GM23338 (cell line): Measurements from ENCODE around the gene KCNQ5. TPM values are rescaled to one million over a fixed set of nuclear protein-coding genes. Genes with fewer than 3 reads are reported as not detected.

Source experiments
- ATAC-seq: fragments of 200-7000 bp; cut with Tn5 transposase; 3 replicates; pipeline ENCODE4 v1.9.1; 2020
- DNase-seq: peaks from one replicate; pipeline ENCODE4 v3.0.0-alpha.2; 2015; ENCODE audit warnings: low spot score
- H2AFZ ChIP-seq: fragments of 200-600 bp; sonication (generic); 2 replicates; pipeline ENCODE4 v1.8.0; 2016; ENCODE audit warnings: antibody characterized with exemption, mild to moderate bottlenecking, moderate library complexity
- H3F3A ChIP-seq: fragments of 200-600 bp; sonication (generic); replicated peaks from 2 replicates; pipeline ENCODE4 v1.8.0; 2017; ENCODE audit warnings: antibody characterized with exemption, mixed run types, low read depth
- H3K27ac ChIP-seq: fragments of 200-600 bp; sonication (generic); 2 replicates; pipeline ENCODE4 v1.6.1; 2016; ENCODE audit warnings: low read depth
- H3K27me3 ChIP-seq: fragments of 200-600 bp; sonication (generic); 2 replicates; pipeline ENCODE4 v1.8.0; 2016; ENCODE audit warnings: mild to moderate bottlenecking, mixed run types, moderate library complexity; ENCODE audit not compliant: insufficient read depth
- H3K36me3 ChIP-seq: fragments of 200-600 bp; sonication (generic); 2 replicates; pipeline ENCODE4 v1.8.0; 2016; ENCODE audit warnings: mild to moderate bottlenecking; ENCODE audit not compliant: insufficient read depth
- H3K4me1 ChIP-seq: fragments of 200-600 bp; sonication (generic); 2 replicates; pipeline ENCODE4 v1.8.0; 2016; ENCODE audit warnings: mild to moderate bottlenecking, moderate library complexity; ENCODE audit not compliant: insufficient read depth
- H3K4me2 ChIP-seq: fragments of 200-600 bp; sonication (generic); 2 replicates; pipeline ENCODE4 v1.7.1; 2017; ENCODE audit warnings: mixed run types
- H3K4me3 ChIP-seq: fragments of 200-600 bp; sonication (generic); 2 replicates; pipeline ENCODE4 v1.6.1; 2016; ENCODE audit warnings: mixed run types
- H3K79me2 ChIP-seq: fragments of 200-600 bp; sonication (generic); replicated peaks from 2 replicates; pipeline ENCODE4 v1.8.0; 2017; ENCODE audit warnings: mild to moderate bottlenecking; ENCODE audit not compliant: insufficient read depth
- H3K9me2 ChIP-seq: fragments of 200-600 bp; sonication (generic); 2 replicates; pipeline ENCODE4 v1.8.0; 2017; ENCODE audit not compliant: insufficient read depth
- H4K20me1 ChIP-seq: fragments of 200-600 bp; sonication (generic); replicated peaks from 2 replicates; pipeline ENCODE4 v1.8.0; 2017; ENCODE audit warnings: mild to moderate bottlenecking; ENCODE audit not compliant: insufficient read depth
- H3K27ac Mint-ChIP-seq: 2 replicates; pipeline ENCODE4 v1.8.0; 2020; ENCODE audit warnings: inconsistent platforms, mild to moderate bottlenecking, moderate library complexity, mixed read lengths
- H3K27me3 Mint-ChIP-seq: 3 replicates; pipeline ENCODE4 v1.8.0; 2022; ENCODE audit warnings: low read depth, mild to moderate bottlenecking, moderate library complexity, mixed read lengths, inconsistent platforms; ENCODE audit not compliant: insufficient read depth, poor library complexity
- H3K36me3 Mint-ChIP-seq: 3 replicates; pipeline ENCODE4 v1.8.0; 2021; ENCODE audit warnings: low read depth, mild to moderate bottlenecking, inconsistent platforms, moderate library complexity, mixed read lengths
- H3K4me1 Mint-ChIP-seq: 3 replicates; pipeline ENCODE4 v1.8.0; 2020; ENCODE audit warnings: mild to moderate bottlenecking, inconsistent platforms, mixed read lengths
- H3K4me3 Mint-ChIP-seq: 3 replicates; pipeline ENCODE4 v1.8.0; 2021; ENCODE audit warnings: moderate library complexity, mild to moderate bottlenecking, inconsistent platforms, mixed read lengths
- H3K9me3 Mint-ChIP-seq: 3 replicates; pipeline ENCODE4 v1.8.0; 2020; ENCODE audit warnings: moderate library complexity, mild to moderate bottlenecking, inconsistent platforms, mixed read lengths
- CREB1 ChIP-seq: fragments of 250-450 bp; sonication (Bioruptor Pico); IDR thresholded peaks from 2 replicates; pipeline ENCODE4 v1.5.0; 2020; ENCODE audit warnings: low read depth, mild to moderate bottlenecking, moderate library complexity
- EZH2phosphoT487 ChIP-seq: fragments of 200-600 bp; sonication (generic); IDR thresholded peaks from one replicate; pipeline ENCODE4 v1.8.1; 2018; ENCODE audit warnings: antibody characterized with exemption; ENCODE audit not compliant: unreplicated experiment
- JUNB ChIP-seq: IDR thresholded peaks from one replicate; pipeline ENCODE4 v1.6.1; 2016; ENCODE audit warnings: antibody characterized with exemption; ENCODE audit not compliant: unreplicated experiment
- STAT1 ChIP-seq: IDR thresholded peaks from one replicate; pipeline ENCODE4 v1.6.1; 2016; ENCODE audit warnings: antibody characterized with exemption; ENCODE audit not compliant: unreplicated experiment
- ZNF114 ChIP-seq: fragments of 250-450 bp; sonication (Bioruptor Pico); IDR thresholded peaks from 2 replicates; pipeline ENCODE4 v1.5.0; 2020; ENCODE audit warnings: mild to moderate bottlenecking, moderate library complexity
- ZNF331 ChIP-seq: fragments of 250-450 bp; sonication (Bioruptor Pico); IDR thresholded peaks from 2 replicates; pipeline ENCODE4 v1.5.0; 2020; ENCODE audit warnings: low read depth, mild to moderate bottlenecking, moderate library complexity
- polyA plus RNA-seq: library from polyadenylated mRNA; unstranded; fragments of >200 nt; fragmentation: Nextera tagmentation; extraction: Ambion mirVana; gene quantifications from 2 replicates; pipeline ENCODE4 v1.2.1, GENCODE V29; 2016
- total RNA-seq: library from RNA; depleted of rRNA; stranded (reverse); fragments of >200 nt; shearing (Covaris generic); gene quantifications from 2 replicates; pipeline ENCODE4 v1.2.3, GENCODE V29; 2014
- TF ChIP-seq, protein P1 (sequence below), 2 experiments: fragments of 200-600 bp in 1 of 2; sonication (generic) in 1 of 2; conservative IDR thresholded peaks; 2 replicates each; pipeline versions ENCODE4 v1.5.1 to v1.6.1; 2016 to 2017; ENCODE audit warnings: antibody characterized with exemption in 2 of 2, low read depth in 2 of 2, mild to moderate bottlenecking in 2 of 2, moderate library complexity in 1 of 2
- TF ChIP-seq, protein P2 (sequence below): IDR thresholded peaks from 2 replicates; pipeline ENCODE4 v1.6.1; 2016; ENCODE audit warnings: antibody characterized with exemption
- TF ChIP-seq, protein P3 (sequence below): IDR thresholded peaks from one replicate; pipeline ENCODE4 v1.6.1; 2018; ENCODE audit warnings: antibody characterized with exemption; ENCODE audit not compliant: unreplicated experiment

Gene KCNQ5
- total and polyA plus RNA-seq, 2 experiments from 2014 or later, result 0.68 to 0.87 TPM

DNA sequence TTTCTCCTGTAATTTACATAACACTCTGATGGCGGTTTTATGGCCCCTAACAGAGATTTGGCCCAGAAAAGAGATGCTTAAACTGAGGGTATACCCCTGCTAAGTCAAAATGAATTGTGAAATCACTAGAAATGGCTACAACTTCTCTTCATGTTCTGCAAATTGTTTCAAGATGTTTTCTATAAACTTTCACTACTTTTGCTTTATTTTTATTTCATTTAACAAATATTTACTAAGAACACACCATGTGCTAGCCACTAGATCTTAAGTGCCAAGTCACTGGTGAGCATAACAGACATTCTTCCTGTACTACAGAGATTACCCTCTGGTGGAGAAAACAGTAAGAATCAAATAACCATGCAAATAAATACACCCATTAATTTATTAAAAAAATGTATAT lies 87.6 kb downstream of the KCNQ5 start:
- TF ChIP-seq, protein P1, sequence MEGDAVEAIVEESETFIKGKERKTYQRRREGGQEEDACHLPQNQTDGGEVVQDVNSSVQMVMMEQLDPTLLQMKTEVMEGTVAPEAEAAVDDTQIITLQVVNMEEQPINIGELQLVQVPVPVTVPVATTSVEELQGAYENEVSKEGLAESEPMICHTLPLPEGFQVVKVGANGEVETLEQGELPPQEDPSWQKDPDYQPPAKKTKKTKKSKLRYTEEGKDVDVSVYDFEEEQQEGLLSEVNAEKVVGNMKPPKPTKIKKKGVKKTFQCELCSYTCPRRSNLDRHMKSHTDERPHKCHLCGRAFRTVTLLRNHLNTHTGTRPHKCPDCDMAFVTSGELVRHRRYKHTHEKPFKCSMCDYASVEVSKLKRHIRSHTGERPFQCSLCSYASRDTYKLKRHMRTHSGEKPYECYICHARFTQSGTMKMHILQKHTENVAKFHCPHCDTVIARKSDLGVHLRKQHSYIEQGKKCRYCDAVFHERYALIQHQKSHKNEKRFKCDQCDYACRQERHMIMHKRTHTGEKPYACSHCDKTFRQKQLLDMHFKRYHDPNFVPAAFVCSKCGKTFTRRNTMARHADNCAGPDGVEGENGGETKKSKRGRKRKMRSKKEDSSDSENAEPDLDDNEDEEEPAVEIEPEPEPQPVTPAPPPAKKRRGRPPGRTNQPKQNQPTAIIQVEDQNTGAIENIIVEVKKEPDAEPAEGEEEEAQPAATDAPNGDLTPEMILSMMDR (conservative IDR thresholded peaks at IDR 0.05; ENCODE audit: low read depth in 2 of 2), result no peak
- TF ChIP-seq, protein P2, sequence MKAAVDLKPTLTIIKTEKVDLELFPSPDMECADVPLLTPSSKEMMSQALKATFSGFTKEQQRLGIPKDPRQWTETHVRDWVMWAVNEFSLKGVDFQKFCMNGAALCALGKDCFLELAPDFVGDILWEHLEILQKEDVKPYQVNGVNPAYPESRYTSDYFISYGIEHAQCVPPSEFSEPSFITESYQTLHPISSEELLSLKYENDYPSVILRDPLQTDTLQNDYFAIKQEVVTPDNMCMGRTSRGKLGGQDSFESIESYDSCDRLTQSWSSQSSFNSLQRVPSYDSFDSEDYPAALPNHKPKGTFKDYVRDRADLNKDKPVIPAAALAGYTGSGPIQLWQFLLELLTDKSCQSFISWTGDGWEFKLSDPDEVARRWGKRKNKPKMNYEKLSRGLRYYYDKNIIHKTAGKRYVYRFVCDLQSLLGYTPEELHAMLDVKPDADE, result no peak
- TF ChIP-seq ZNF114, result no peak
- ATAC-seq, result no peak
- H3K4me1 Mint-ChIP-seq, result peaks cover 10% of the 10 kb centered on the region; the same call in 2 of the 3 replicates

DNA sequence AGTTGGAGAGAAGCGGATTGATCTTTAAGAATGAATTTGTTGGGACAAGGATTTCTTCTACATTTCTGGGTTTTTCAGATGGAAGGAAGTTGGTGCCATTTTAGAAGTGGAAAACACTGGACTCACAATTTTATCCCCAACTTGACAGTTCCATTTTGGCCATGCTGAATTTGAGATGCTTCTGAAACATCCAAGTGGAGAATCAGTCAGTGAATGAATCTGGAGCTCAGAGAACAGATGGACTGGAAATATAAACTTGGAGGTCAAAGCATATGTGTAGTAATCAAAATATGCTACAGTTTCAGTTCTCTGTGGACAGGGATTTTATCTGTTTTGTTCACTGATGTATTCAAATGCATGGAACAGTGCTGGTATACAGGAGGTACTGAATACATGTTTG lies 89.9 kb downstream of the KCNQ5 start:
- no peaks in the 10 kb centered on the region for H3K79me2 ChIP-seq
- H3K4me3 Mint-ChIP-seq, result no peak overlapping the region
- TF ChIP-seq, protein P2, result no peak
- TF ChIP-seq EZH2phosphoT487 (no peak), ZNF331 (CRISPR knock-in tag) (no peak), CREB1 (CRISPR knock-in tag) (no peak), ZNF114 (no peak), JUNB (no peak), STAT1 (no peak)
- TF ChIP-seq, protein P3, sequence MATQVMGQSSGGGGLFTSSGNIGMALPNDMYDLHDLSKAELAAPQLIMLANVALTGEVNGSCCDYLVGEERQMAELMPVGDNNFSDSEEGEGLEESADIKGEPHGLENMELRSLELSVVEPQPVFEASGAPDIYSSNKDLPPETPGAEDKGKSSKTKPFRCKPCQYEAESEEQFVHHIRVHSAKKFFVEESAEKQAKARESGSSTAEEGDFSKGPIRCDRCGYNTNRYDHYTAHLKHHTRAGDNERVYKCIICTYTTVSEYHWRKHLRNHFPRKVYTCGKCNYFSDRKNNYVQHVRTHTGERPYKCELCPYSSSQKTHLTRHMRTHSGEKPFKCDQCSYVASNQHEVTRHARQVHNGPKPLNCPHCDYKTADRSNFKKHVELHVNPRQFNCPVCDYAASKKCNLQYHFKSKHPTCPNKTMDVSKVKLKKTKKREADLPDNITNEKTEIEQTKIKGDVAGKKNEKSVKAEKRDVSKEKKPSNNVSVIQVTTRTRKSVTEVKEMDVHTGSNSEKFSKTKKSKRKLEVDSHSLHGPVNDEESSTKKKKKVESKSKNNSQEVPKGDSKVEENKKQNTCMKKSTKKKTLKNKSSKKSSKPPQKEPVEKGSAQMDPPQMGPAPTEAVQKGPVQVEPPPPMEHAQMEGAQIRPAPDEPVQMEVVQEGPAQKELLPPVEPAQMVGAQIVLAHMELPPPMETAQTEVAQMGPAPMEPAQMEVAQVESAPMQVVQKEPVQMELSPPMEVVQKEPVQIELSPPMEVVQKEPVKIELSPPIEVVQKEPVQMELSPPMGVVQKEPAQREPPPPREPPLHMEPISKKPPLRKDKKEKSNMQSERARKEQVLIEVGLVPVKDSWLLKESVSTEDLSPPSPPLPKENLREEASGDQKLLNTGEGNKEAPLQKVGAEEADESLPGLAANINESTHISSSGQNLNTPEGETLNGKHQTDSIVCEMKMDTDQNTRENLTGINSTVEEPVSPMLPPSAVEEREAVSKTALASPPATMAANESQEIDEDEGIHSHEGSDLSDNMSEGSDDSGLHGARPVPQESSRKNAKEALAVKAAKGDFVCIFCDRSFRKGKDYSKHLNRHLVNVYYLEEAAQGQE, result no peak

More for the DNA sequence above, 87.6 kb downstream of the KCNQ5 start:
- Mint-ChIP-seq H3K9me3 (no peaks in the 10 kb centered on the region), H3K27ac (no peak overlapping the region), H3K27me3 (no peaks in the 10 kb centered on the region), H3K4me3 (no peak overlapping the region), H3K36me3 (no peaks in the 10 kb centered on the region)
- no peaks in the 10 kb centered on the region for H3K79me2 ChIP-seq
- no peaks in the 10 kb centered on the region for H3K9me2 ChIP-seq
- no peak overlapping the region for H3K27ac ChIP-seq
- no peak overlapping the region for H3K4me3 ChIP-seq
- no peaks in the 10 kb centered on the region for H4K20me1 ChIP-seq
- H3K4me2 ChIP-seq, result no peak overlapping the region
- H2AFZ ChIP-seq, result no peak overlapping the region
- no peaks in the 10 kb centered on the region for H3K4me1 ChIP-seq
- no peaks in the 10 kb centered on the region for H3K36me3 ChIP-seq
- DNase-seq, result no peak
- no peaks in the 10 kb centered on the region for H3F3A ChIP-seq
- H3K27me3 ChIP-seq, result no peaks in the 10 kb centered on the region

More for the DNA sequence above, 89.9 kb downstream of the KCNQ5 start:
- H2AFZ ChIP-seq, result no peak overlapping the region
- ATAC-seq (no peak), DNase-seq (no peak)
- Mint-ChIP-seq H3K27ac (no peak overlapping the region), H3K36me3 (no peaks in the 10 kb centered on the region), H3K27me3 (no peaks in the 10 kb centered on the region), H3K4me1 (peaks cover 10% of the 10 kb centered on the region; the same call in 2 of the 3 replicates), H3K9me3 (no peaks in the 10 kb centered on the region)
- H3K36me3 ChIP-seq, result no peaks in the 10 kb centered on the region
- H3K27me3 ChIP-seq, result no peaks in the 10 kb centered on the region
- H3K4me2 ChIP-seq, result no peak overlapping the region
- H3K4me1 ChIP-seq, result no peaks in the 10 kb centered on the region
- H3K4me3 ChIP-seq, result no peak overlapping the region
- H3K27ac ChIP-seq, result no peak overlapping the region
- no peaks in the 10 kb centered on the region for H3F3A ChIP-seq
- H4K20me1 ChIP-seq, result no peaks in the 10 kb centered on the region
- no peaks in the 10 kb centered on the region for H3K9me2 ChIP-seq
